GM18517 (cell line): Measurements from ENCODE around the gene DCBLD1.
"Not testable (repeated sequence)": the region's sequence is repeated elsewhere in the genome, so short reads cannot be mapped to it uniquely, and the experiment has no call there.

ENCODE experiments used
- ATAC-seq: cut with Tn5 transposase; IDR thresholded peaks from one replicate; pipeline ENCODE4 v1.9.1; 2021; ENCODE audit warnings: mild to moderate bottlenecking, moderate library complexity; ENCODE audit not compliant: unreplicated experiment

Gene DCBLD1

DNA sequence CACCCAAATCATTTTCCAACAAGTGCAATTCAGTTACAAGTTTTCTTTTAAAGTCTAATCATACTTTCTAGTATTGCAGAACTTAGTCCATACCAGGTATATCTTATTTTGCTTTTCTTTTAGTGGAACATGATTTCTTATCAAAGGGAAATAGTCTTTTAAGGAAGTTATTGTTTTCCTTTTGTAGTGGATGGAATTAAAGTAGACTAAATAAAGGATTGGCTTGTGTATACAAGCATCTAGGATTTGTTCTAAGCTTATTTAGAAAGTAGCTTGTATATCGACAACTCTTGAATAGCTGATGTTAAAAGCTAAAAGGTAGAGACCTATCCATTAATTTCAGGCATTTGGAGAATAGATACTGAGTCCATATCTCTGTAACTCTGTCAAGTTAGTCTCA, 14.8 kb downstream of the DCBLD1 start:
- ATAC-seq, result no peak

DNA sequence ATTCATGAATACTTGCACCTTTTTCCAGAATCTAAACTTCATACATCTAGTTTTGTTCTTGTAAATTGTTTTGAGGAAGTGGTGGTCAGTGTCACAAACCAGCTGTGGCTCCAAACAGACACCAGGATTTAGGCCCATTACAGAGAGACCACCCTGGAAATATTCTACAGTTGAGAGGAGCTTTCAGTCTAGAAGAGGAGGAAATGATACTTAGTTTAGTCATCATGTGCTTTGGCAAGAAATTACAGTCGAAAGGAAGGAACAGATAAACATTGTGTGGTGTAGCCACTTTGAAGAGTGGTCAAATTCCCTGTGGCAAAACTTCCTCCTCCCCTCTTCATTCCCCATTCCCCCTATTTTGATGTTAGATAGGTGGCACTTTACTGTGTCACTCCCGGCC, 15.7 kb downstream of the DCBLD1 start:
- no peak for ATAC-seq

DNA sequence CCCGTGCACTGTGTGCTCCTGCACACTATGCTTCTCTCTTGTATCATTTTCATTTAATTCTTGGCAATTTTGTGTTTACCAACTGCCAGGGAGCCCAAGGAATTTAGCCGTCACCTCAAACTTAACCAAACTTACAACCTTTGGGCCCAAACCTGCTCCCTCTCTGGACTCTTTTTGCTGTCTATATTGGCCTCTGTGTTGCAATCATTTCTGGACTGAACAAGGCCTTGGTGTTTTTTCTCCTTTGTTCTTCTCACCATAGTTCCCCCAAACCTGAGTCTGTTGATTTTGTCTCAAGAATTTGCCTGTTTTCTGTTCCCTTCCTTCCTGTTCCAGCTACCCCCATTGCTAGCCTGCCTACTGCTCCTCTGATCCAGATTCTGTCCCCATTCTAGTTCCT, 19.2 kb downstream of the DCBLD1 start:
- no peak for ATAC-seq

DNA sequence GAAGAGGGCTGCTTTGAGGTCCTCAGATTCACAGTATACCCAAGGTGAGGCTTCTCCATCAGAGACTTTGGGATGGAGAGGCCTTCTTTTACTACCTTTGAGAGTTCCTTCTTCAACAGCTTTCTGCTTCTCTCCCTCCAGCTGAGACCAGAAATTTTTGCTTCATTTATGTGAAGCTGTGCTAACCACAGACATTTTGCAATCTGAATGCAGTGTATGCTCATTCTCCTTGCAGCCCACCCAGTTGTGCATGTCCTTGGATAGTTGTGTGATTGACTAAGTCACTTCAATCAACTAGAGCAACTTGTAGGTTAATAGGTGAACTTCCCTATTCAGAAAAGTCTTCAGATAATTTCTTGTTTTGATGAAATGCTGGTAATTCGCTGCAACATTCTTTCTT, 20.1 kb downstream of the DCBLD1 start:
- ATAC-seq, result no peak

GRCh38 chr6:117503211-117503610, 20.7 kb downstream of the DCBLD1 start:
- ATAC-seq, result no peak

GRCh38 chr6:117504478-117505144, 22.1 kb downstream of the DCBLD1 start:
- ATAC-seq, result no peak

DNA sequence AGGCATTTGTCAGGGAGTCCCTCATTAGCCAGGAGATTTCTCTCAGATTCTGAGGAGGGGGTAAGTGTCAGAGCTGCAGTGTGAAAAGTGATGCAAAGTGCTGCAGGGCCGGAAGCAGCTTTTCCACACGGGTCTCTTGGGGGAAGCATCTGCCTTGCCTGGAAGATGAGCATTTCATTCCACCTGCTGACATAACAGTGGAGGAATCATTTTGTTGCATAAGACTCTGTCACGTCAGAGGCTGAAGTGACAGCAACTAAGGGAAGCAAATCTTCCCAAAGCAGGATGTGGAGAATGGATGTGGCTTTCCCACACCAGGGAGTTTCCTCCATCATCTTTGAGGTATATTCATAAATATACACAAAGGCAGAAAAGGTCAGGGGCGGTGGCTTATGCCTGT, 22.8 kb downstream of the DCBLD1 start:
- ATAC-seq, result no peak

DNA sequence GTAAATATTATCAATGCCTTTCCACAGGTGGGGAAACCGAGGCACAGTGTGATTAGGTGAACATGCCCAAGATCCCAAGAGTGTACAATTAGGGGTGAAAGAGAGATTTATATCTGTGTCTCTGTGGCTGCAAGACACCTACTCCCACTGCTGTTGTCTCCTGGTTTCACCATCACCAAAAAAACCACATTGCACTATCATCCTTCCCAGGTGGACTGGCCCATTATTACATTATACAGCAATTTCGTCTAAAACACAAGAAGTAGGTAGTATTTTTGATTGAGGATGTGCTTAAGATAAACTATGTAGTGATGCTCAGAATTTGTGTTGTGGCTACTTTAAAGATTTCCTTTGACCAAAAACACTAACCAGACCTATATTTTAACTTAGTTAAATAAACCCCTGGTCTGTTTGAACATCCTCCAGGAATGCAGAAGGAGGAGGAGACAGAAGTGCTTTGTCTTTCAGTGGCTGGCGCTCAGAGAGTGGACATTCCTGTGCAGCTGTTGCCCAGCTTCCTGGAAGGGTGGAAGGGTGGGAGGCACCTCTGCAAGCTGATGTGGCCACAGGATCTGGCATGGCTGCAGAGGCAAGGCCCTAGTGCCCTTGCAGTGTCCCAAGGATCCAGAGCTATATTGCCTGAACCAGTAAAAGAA, 23.8 kb downstream of the DCBLD1 start:
- no peak for ATAC-seq

DNA sequence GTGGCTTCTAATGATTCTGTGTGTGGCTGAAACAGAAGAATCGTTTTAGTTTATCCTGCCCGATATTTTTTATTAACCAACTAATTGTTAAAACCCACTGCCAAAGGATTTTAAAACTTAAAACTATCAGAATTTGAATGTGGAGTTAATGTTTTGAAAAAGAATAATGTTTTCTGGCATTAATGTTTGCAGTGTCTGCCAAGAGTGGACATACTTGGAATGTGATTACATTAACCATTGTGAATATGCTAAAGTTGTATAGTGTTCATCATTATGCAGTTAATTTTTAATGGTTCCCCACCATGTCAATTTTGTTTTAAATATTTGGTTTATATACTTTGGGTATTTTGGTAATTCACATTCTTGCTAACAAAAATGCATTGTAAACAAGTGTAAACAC, 24.4 kb downstream of the DCBLD1 start:
- ATAC-seq, result no peak

DNA sequence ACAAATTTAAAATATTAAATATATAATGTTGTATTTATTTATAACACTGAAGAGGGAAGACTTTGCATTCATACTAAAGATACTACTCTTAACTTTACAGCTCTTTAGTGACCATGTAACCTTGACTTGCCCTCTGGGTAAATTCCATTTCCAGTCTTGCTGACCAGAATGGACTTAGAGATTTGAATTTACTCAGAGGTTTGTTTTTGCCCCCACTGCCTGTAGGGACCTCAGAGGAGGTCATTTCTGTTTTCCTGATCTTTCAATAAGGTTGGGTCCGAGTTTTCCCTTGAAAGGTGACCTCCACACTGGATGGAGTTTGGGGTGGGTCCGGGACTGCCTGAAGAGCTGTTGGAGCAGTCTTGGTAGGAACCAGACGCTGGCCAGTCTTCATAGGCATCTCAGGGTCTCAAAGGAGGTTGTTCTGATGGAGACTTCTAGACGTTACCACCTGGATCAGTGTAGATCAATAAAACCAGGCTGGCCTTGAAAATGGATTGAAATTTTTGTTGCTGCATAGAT, 26.0 kb downstream of the DCBLD1 start:
- no peak for ATAC-seq

DNA sequence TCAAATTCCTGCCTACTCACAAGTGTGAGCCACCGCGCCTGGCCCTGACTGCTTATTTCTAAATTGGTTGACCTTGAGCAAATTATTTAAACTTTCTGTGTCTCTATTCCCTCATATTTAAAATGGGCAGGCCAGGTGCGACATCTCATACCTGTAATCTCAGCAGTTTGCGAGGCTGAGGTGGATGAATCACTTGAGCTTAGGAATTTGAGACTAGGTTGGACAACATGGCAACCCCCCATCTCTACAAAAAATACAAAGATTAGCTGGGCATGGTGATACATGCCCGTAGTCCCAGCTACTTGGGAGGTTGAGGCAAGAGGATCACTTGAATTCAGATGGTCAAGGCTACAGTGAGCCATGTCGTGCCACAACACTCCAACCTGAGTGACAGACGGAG, 26.5 kb downstream of the DCBLD1 start:
- no peak for ATAC-seq

GRCh38 chr6:117512056-117512828, 29.8 kb downstream of the DCBLD1 start:
- ATAC-seq, result no peak

DNA sequence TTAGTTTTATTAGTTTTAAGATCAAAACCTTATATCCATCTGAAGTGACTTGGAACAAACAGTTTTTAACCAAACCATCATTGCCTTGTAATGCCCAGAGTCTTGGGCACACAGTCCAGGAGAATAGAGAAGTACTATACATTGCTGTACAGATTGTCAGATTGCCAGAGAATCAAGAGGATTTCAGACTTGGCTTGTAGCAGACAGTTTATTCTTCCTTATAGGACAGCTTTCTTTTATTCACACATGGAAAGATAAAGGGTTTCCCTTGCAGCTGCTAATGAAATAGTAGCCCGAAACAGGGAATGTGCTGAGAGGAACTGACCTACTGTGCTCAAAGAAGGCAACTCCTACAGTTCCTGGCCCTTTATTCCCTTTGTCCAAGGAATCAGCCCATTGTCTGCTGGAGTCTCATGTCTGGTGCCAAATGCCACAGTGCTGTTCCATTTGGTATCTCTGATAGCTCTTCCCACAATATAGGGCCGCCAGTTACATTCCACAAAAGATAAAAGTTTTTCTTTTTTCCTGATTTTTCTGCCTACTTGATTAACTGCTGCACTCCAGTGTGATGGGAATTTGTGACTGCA, 30.6 kb downstream of the DCBLD1 start:
- ATAC-seq, result no peak

- ATAC-seq, result no peak
Observed at GRCh38 chr6:117513778-117514365, 31.4 kb downstream of the DCBLD1 start.

DNA sequence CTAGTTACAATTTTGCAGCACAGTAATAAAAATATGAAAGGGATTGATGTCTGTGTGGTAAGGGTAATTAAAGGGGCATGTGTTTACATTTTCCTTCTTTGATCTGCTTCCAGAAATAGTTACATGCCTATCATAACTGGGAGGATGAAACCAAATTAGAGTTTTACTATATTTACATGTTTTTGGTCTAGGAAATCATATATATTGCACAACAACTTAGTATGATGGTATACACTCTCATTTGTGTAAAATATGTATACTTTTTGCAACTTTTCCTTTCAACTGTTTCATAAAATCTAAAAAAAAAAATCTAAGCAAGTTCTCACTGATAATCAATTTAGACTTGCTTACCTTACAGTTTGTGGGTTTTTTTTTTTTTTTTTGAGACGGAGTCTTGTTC, 32.2 kb downstream of the DCBLD1 start:
- ATAC-seq, result no peak

DNA sequence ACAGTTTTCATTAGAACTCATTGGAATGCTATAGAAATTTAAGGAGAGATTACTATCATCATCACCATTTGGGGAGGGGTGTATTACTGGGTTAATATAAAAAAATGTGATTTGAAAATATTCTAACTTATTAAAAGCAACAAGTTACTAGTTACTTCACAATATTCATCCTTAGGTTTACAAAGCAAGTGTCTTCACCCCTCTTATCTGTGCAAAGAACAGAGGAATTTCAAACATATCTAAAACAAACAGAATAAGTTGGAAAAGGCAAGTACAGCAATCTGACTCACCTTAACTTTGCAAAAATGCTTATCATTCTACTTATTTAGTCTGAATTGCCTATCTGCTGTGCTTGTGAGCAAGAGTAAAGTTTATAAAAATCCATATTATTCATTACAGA, 32.9 kb downstream of the DCBLD1 start:
- ATAC-seq, result no peak

DNA sequence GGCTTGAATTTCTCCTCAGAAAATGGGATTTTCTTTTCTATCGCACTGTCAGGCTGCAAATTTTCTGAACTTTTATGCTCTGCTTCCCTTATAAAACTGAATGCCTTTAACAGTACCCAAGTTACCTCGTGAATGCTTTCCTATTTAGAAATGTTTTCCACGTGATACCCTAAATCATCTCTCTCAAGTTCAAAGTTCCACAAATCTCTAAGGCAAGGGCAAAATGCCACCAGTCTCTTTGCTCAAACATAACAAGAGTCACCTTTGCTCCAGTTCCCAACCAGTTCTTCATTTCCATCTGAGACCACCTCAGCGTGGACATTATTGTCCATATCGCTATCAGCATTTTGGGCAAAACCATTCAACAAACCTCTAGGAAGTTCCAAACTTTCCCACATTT, 35.5 kb downstream of the DCBLD1 start:
- ATAC-seq, result not testable (repeated sequence)

GRCh38 chr6:117518870-117519269, 36.4 kb downstream of the DCBLD1 start:
- ATAC-seq, result no peak

GRCh38 chr6:117520603-117521395, 38.3 kb downstream of the DCBLD1 start:
- no peak for ATAC-seq

DNA sequence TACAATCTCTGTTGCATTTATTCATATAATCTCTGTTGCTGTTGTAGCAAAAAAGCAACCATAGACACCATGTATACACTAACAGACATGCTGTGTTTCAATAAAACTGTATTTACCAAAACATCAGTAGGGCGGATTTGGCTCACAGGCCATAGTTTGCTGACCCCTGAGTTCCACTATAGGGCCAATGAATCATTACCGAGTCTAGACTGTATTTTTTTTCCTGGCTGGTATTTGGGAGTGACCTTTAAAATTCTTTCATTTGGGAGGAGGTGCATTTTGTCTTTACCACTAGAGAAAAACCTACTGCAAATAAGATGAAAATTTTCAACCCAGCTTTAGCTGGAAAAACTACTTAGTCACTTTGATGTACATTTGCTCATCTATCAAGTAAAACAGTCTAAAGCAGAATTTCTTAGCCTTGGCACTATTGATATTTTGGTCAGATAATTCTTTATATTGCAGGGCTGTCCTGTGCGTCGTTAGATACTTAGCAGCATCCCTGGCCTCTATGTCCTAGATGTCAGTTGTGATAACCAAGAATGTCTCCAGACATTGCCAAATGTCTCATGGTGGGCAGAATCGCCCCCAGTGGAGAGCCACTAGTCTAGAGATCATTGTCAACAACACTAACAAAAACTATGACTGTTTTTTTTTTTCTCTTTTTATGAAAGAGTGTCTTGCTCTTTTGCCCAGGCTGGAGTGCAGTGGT, 39.5 kb downstream of the DCBLD1 start:
- ATAC-seq, result no peak
